ENCODE results near the gene GLTP.

DNA sequence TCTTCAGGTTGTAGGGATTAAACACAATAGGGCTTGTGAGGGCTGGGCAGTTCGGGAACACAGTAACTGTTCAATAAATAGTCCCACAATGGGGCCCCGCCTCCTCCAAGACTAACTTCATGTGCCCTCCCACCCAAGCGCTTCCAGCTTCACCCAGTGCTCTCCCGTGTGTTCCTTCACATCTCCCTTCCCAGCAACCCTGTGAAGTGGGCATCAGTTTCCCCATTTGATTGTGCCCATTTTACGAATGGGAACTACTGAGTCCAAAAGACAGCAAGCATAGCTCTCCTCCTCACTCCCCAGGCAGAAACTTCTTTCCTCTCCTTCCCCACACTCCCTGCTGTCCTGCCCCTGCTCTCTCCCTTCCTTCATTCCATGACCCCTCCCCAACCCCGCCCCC lies 40.9 kb downstream of the GLTP start:
- TF ChIP-seq POLR2A (IDR thresholded peaks at IDR 0.05): no peak
- no peak for TF ChIP-seq POLR2AphosphoS5 (IDR thresholded peaks at IDR 0.05; ENCODE audit: insufficient read depth in 1 of 2, low read depth in 1 of 2)
